ENCODE results near the gene CDK16. TPM values are rescaled to one million over a fixed set of nuclear protein-coding genes. Genes with fewer than 3 reads are reported as not detected.

The CDK16 gene
- total RNA-seq, 1 donor from 2014 or later = 107 TPM

GRCh38 chrX:47210661-47211425 lies 7.6 kb upstream of the CDK16 start:
- no peaks in the 10 kb centered on the region for H3K27me3 ChIP-seq (ENCODE audit: control insufficient read depth, insufficient read depth, low read length)
- TF ChIP-seq CTCF (IDR thresholded peaks at IDR 0.05; ENCODE audit: insufficient read depth, low read length, poor library complexity, severe bottlenecking) = no peak
- no peak overlapping the region for H3K4me3 ChIP-seq (ENCODE audit: low read depth, low read length)
- no peak for DNase-seq (ENCODE audit: low read depth)
- peaks cover 20% of the 10 kb centered on the region for H3K36me3 ChIP-seq (ENCODE audit: control insufficient read depth, insufficient read depth, low read length)

GRCh38 chrX:47212381-47213293 lies 5.8 kb upstream of the CDK16 start:
- peaks cover 20% of the 10 kb centered on the region for H3K36me3 ChIP-seq (ENCODE audit: control insufficient read depth, insufficient read depth, low read length)
- DNase-seq (ENCODE audit: low read depth) = no peak
- TF ChIP-seq CTCF (IDR thresholded peaks at IDR 0.05; ENCODE audit: insufficient read depth, low read length, poor library complexity, severe bottlenecking) = no peak

GRCh38 chrX:47214435-47215077 lies 3.9 kb upstream of the CDK16 start:
- Histone ChIP-seq H3K27me3 (ENCODE audit: control insufficient read depth, insufficient read depth, low read length) (no peaks in the 10 kb centered on the region), H3K4me3 (ENCODE audit: low read depth, low read length) (no peak overlapping the region), H3K36me3 (ENCODE audit: control insufficient read depth, insufficient read depth, low read length) (peaks cover 19% of the 10 kb centered on the region)
- TF ChIP-seq CTCF (IDR thresholded peaks at IDR 0.05; ENCODE audit: insufficient read depth, low read length, poor library complexity, severe bottlenecking) = no peak
- no peak for DNase-seq (ENCODE audit: low read depth)

More at GRCh38 chrX:47212381-47213293, 5.8 kb upstream of the CDK16 start:
- Histone ChIP-seq H3K27me3 (ENCODE audit: control insufficient read depth, insufficient read depth, low read length) (no peaks in the 10 kb centered on the region), H3K4me3 (ENCODE audit: low read depth, low read length) (no peak overlapping the region)

- no peak for DNase-seq (ENCODE audit: low read depth)
- H3K36me3 ChIP-seq (ENCODE audit: control insufficient read depth, insufficient read depth, low read length) = peaks cover 18% of the 10 kb centered on the region
- no peak overlapping the region for H3K4me3 ChIP-seq (ENCODE audit: low read depth, low read length)
- no peak for TF ChIP-seq CTCF (IDR thresholded peaks at IDR 0.05; ENCODE audit: insufficient read depth, low read length, poor library complexity, severe bottlenecking)
- H3K27me3 ChIP-seq (ENCODE audit: control insufficient read depth, insufficient read depth, low read length) = no peaks in the 10 kb centered on the region
These were observed 3.1 kb upstream of the CDK16 start for GRCh38 chrX:47215291-47215900.

- Histone ChIP-seq H3K4me3 (ENCODE audit: low read depth, low read length) (no peak overlapping the region), H3K27me3 (ENCODE audit: control insufficient read depth, insufficient read depth, low read length) (no peaks in the 10 kb centered on the region), H3K36me3 (ENCODE audit: control insufficient read depth, insufficient read depth, low read length) (peaks cover 11% of the 10 kb centered on the region)
- DNase-seq (ENCODE audit: low read depth) = no peak
- TF ChIP-seq CTCF (IDR thresholded peaks at IDR 0.05; ENCODE audit: insufficient read depth, low read length, poor library complexity, severe bottlenecking) = no peak
These were observed 2.0 kb upstream of the CDK16 start for GRCh38 chrX:47216393-47216925.
